PC-9 (cell line): ENCODE results near the gene PRKCA.

Experiments
- CTCF ChIP-seq: fragments of 200-600 bp; sonication (generic); conservative IDR thresholded peaks from 2 replicates; pipeline ENCODE4 v1.6.1; 2017; ENCODE audit warnings: mixed run types, antibody characterized with exemption, mild to moderate bottlenecking, moderate library complexity
- EZH2 ChIP-seq: fragments of 200-600 bp; sonication (generic); IDR thresholded peaks from 2 replicates; pipeline ENCODE4 v1.8.0; 2017; ENCODE audit warnings: antibody characterized with exemption, low read depth

GRCh38 chr17:66306446-66306845 lies 4.0 kb downstream of the PRKCA start:
- TF ChIP-seq CTCF (no peak), EZH2 (no peak)
